A549 (cell line): Measurements from ENCODE around the gene ARSK. TPM values are rescaled to one million over a fixed set of nuclear protein-coding genes. Genes with fewer than 3 reads are reported as not detected.

Source experiments
- ATAC-seq, 2 experiments: fragments of 200-7000 bp in 1 of 2; fragments of >200 bp in 1 of 2; cut with Nextera tagmentation in 1 of 2; cut with Tn5 transposase in 1 of 2; 3 replicates each; pipeline versions ENCODE4 v1.8.0 to v1.9.1; 2018 to 2020; ENCODE audit warnings: mild to moderate bottlenecking in 1 of 2, moderate library complexity in 1 of 2
- CTCF ChIA-PET: fragments of 300-600 bp; sonication (Branson Sonifier 250); formaldehyde crosslinking; extraction: SDS; loops from one replicate; lab custom pipeline; 2021; ENCODE audit warnings: antibody characterized with exemption, inconsistent platforms; lab: Yijun Ruan, JAX
- POLR2A ChIA-PET: fragments of 350-600 bp; formaldehyde crosslinking; extraction: SDS; loops from one replicate; lab custom pipeline; 2021; ENCODE audit warnings: antibody characterized with exemption, inconsistent platforms; lab: Yijun Ruan, JAX
- DNase-seq, 2 experiments: peaks; one replicate each; pipeline versions ENCODE4 v3.0.0 to v3.0.0-alpha.2; 2011 to 2016; ENCODE audit warnings: low read depth in 1 of 2, low spot score in 1 of 2
- FAIRE-seq: peaks from 2 replicates; lab custom pipeline; 2011; peaks lifted over from hg19 to GRCh38; lab: Jason Lieb, UNC
- H3K27ac ChIP-seq, 2 experiments: fragments of >200 bp; sonication (Bioruptor Twin); formaldehyde crosslinking; 3 replicates each; pipeline ENCODE4 v1.5.1; 2016 to 2017
- H3K4me1 ChIP-seq: fragments of >200 bp; sonication (Bioruptor Twin); formaldehyde crosslinking; 3 replicates; pipeline ENCODE4 v1.6.1; 2016
- H3K4me2 ChIP-seq: fragments of >200 bp; sonication (Bioruptor Twin); formaldehyde crosslinking; 3 replicates; pipeline ENCODE4 v1.6.1; 2016
- H3K4me3 ChIP-seq: fragments of >200 bp; sonication (Bioruptor Twin); formaldehyde crosslinking; 3 replicates; pipeline ENCODE4 v1.5.1; 2016
- H3K9me3 ChIP-seq: fragments of >200 bp; sonication (Bioruptor Twin); formaldehyde crosslinking; 3 replicates; pipeline ENCODE4 v1.6.1; 2016
- BCL3 ChIP-seq: fragments of >200 bp; sonication (Bioruptor Twin); formaldehyde crosslinking; IDR thresholded peaks from 3 replicates; pipeline ENCODE4 v1.6.1; 2016
- BHLHE40 ChIP-seq: IDR thresholded peaks from 2 replicates; pipeline ENCODE4 v1.6.1; 2012; ENCODE audit warnings: low read depth, low read length, inconsistent platforms
- CHD4 ChIP-seq: fragments of 200-600 bp; sonication (generic); IDR thresholded peaks from 2 replicates; pipeline ENCODE4 v1.6.1; 2016; ENCODE audit warnings: antibody characterized with exemption, mild to moderate bottlenecking, borderline replicate concordance
- CTCF ChIP-seq: fragments of >200 bp; sonication (Bioruptor Twin); formaldehyde crosslinking; IDR thresholded peaks from 3 replicates; pipeline ENCODE4 v1.5.1; 2016
- EHF ChIP-seq: fragments of 250-450 bp; sonication (Bioruptor Pico); IDR thresholded peaks from 2 replicates; pipeline ENCODE4 v1.5.0; 2020; ENCODE audit warnings: mild to moderate bottlenecking
- ELK1 ChIP-seq: fragments of 150-350 bp; IDR thresholded peaks from 2 replicates; pipeline ENCODE4 v1.6.1; 2014; ENCODE audit warnings: low read depth, mild to moderate bottlenecking, low read length
- HEYL ChIP-seq: fragments of 250-450 bp; sonication (Bioruptor Pico); IDR thresholded peaks from 2 replicates; pipeline ENCODE4 v1.8.0; 2021; ENCODE audit warnings: mild to moderate bottlenecking, moderate library complexity
- HOXB13 ChIP-seq: fragments of 250-450 bp; sonication (Bioruptor Pico); IDR thresholded peaks from 2 replicates; pipeline ENCODE4 v1.5.0; 2020; ENCODE audit warnings: low read depth, mild to moderate bottlenecking, moderate library complexity
- KDM5A ChIP-seq: fragments of 200-600 bp; sonication (generic); IDR thresholded peaks from 2 replicates; pipeline ENCODE4 v1.6.1; 2016; ENCODE audit warnings: antibody characterized with exemption, mild to moderate bottlenecking
- MAFK ChIP-seq: fragments of 450-650 bp; IDR thresholded peaks from 2 replicates; pipeline ENCODE4 v1.6.1; 2014; ENCODE audit not compliant: partially characterized antibody
- MAX ChIP-seq: IDR thresholded peaks from 2 replicates; pipeline ENCODE4 v1.6.1; 2012
- MYC ChIP-seq: IDR thresholded peaks from 2 replicates; pipeline ENCODE4 v1.6.1; 2012; ENCODE audit warnings: mild to moderate bottlenecking, inconsistent platforms, low read length, improper control_type of control experiment, borderline replicate concordance
- NPAS2 ChIP-seq: fragments of 250-450 bp; sonication (Bioruptor Pico); IDR thresholded peaks from 2 replicates; pipeline ENCODE4 v1.8.0; 2022; ENCODE audit warnings: mild to moderate bottlenecking, moderate library complexity, borderline replicate concordance
- NR3C1 ChIP-seq: fragments of >200 bp; sonication (Bioruptor Twin); formaldehyde crosslinking; IDR thresholded peaks from 3 replicates; pipeline ENCODE4 v1.6.1; 2017
- PBX3 ChIP-seq: IDR thresholded peaks from 2 replicates; pipeline ENCODE4 v1.6.1; 2012
- RAD21 ChIP-seq, 2 experiments: fragments of >200 bp in 1 of 2; sonication (Bioruptor Twin) in 1 of 2; formaldehyde crosslinking in 1 of 2; IDR thresholded peaks in 1 of 2; conservative IDR thresholded peaks in 1 of 2; 2 replicates in 1 of 2; 3 replicates in 1 of 2; pipeline ENCODE4 v1.6.1; 2012 to 2018; ENCODE audit warnings: inconsistent platforms in 1 of 2
- RCOR1 ChIP-seq: fragments of 150-350 bp; IDR thresholded peaks from 2 replicates; pipeline ENCODE4 v1.6.1; 2014; ENCODE audit warnings: antibody characterized with exemption, low read length, low read depth
- RFX5 ChIP-seq: fragments of 450-650 bp; IDR thresholded peaks from 2 replicates; pipeline ENCODE4 v1.7.1; 2014; ENCODE audit warnings: antibody characterized with exemption, mild to moderate bottlenecking, moderate library complexity
- SMC3 ChIP-seq: fragments of >200 bp; sonication (Bioruptor Twin); formaldehyde crosslinking; IDR thresholded peaks from 3 replicates; pipeline ENCODE4 v1.6.1; 2018; ENCODE audit warnings: inconsistent platforms
- TP53 ChIP-seq: fragments of 250-450 bp; sonication (Bioruptor Pico); IDR thresholded peaks from 2 replicates; pipeline ENCODE4 v1.5.0; 2021; ENCODE audit warnings: mild to moderate bottlenecking, moderate library complexity
- USF2 ChIP-seq: fragments of 450-650 bp; IDR thresholded peaks from 2 replicates; pipeline ENCODE4 v1.6.1; 2014; ENCODE audit warnings: antibody characterized with exemption
- ZNF302 ChIP-seq: fragments of 250-450 bp; sonication (Bioruptor Pico); IDR thresholded peaks from 2 replicates; pipeline ENCODE4 v1.9.0; 2021; ENCODE audit warnings: inconsistent platforms, mild to moderate bottlenecking, moderate library complexity
- ZSCAN20 ChIP-seq: fragments of 250-450 bp; sonication (Bioruptor Pico); IDR thresholded peaks from 2 replicates; pipeline ENCODE4 v1.8.0; 2022; ENCODE audit warnings: mild to moderate bottlenecking, moderate library complexity
- WGBS: methylation state at CpG from one replicate; pipeline ENCODE4 v1.1.6; 2017; ENCODE audit errors: missing lambda C conversion rate; 5-methylcytosine and 5-hydroxymethylcytosine counted together
- polyA plus RNA-seq, 4 experiments: library from polyadenylated mRNA; depleted of rRNA in 3 of 4; stranded (reverse); fragments of >200 nt; fragmentation: RNase III in 1 of 4; extraction: RNeasy Plus Mini Kit Qiagen cat#74134 plus additional on column Dnase treatment in 1 of 4; gene quantifications; 2 replicates in 3 of 4; 3 replicates in 1 of 4; pipeline ENCODE4 v1.2.3, GENCODE V29; 2011 to 2017

Gene ARSK
- polyA plus RNA-seq, 2 of the 4 experiments (the other 2 are of a cell fraction), result 7.0 to 14.0 TPM

GRCh38 chr5:95606419-95606818, 51.5 kb downstream of the ARSK start (continued):
- TF ChIP-seq ELK1, result no peak
- TF ChIP-seq RFX5, result no peak
- no peak for TF ChIP-seq RAD21 (conservative IDR thresholded peaks at IDR 0.05 in 1 of 2, IDR thresholded peaks at IDR 0.05 in 1 of 2)
- no peak for TF ChIP-seq CTCF

GRCh38 chr5:95609711-95610110, 54.8 kb downstream of the ARSK start:
- ATAC-seq, result no peak
- WGBS, result 41% methylated on average over 3 of the region's 3 CpGs
- POLR2A ChIA-PET, result interaction anchor here (0.6 to 1.0 kb wide), 2 partner anchors 55 to 225 kb away, joined by 5 read pairs; partner anchors contain the start of gene ARSK
- no peak for FAIRE-seq
- H3K9me3 ChIP-seq, result peaks cover 6% of the 10 kb centered on the region; the same call in 2 of the 3 replicates
- no peak overlapping the region for H3K4me3 ChIP-seq
- no peak for TF ChIP-seq NR3C1
- TF ChIP-seq ZNF302 (CRISPR knock-in tag), result no peak
- no peak for TF ChIP-seq MYC
- no peak for TF ChIP-seq ZSCAN20 (CRISPR knock-in tag)
- TF ChIP-seq SMC3, result no peak
- no peak for TF ChIP-seq EHF
- no peak for TF ChIP-seq MAFK
- no peak for TF ChIP-seq KDM5A
- no peak for TF ChIP-seq BCL3
- no peaks in the 10 kb centered on the region for H3K4me1 ChIP-seq
- no peak overlapping the region for H3K27ac ChIP-seq
- H3K4me2 ChIP-seq, result no peak overlapping the region
- no peak for DNase-seq
- CTCF ChIA-PET, result no interaction called here

GRCh38 chr5:95610546-95610945, 55.6 kb downstream of the ARSK start:
- CTCF ChIA-PET, result no interaction called here

More at GRCh38 chr5:95610546-95610945, 55.6 kb downstream of the ARSK start:
- Histone ChIP-seq H3K9me3 (peaks cover 6% of the 10 kb centered on the region; the same call in 2 of the 3 replicates), H3K4me3 (no peak overlapping the region), H3K4me1 (no peaks in the 10 kb centered on the region), H3K4me2 (no peak overlapping the region), H3K27ac (no peak overlapping the region)
- ATAC-seq, result no peak
- no peak for TF ChIP-seq KDM5A
- no peak for TF ChIP-seq NPAS2 (CRISPR knock-in tag)
- TF ChIP-seq TP53, result no peak
- no peak for TF ChIP-seq RCOR1
- no peak for TF ChIP-seq HOXB13 (CRISPR knock-in tag)
- no peak for TF ChIP-seq USF2
- no peak for TF ChIP-seq BHLHE40
- no peak for TF ChIP-seq CHD4
- no peak for TF ChIP-seq HEYL (CRISPR knock-in tag)
- no peak for TF ChIP-seq MAX
- no peak for TF ChIP-seq PBX3
- DNase-seq, result no peak
- FAIRE-seq, result no peak
- WGBS, result 80% methylated on average over 7 of the region's 7 CpGs
- POLR2A ChIA-PET, result interaction anchor here (1.0 kb wide), 1 partner anchor 55 kb away, joined by 5 read pairs; the partner anchor contains the start of gene ARSK
